ENCODE measurements around the gene CENPA.
"Not testable (repeated sequence)": the region's sequence is repeated elsewhere in the genome, so short reads cannot be mapped to it uniquely, and the experiment has no call there.

GRCh38 chr2:26749787-26750420 is 36.0 kb upstream of the CENPA start:
- TF ChIP-seq CTCF (IDR thresholded peaks at IDR 0.05 in 4 of 5, conservative IDR thresholded peaks at IDR 0.05 in 1 of 5); POLR2A (IDR thresholded peaks at IDR 0.05): not testable (repeated sequence)
